Parathyroid adenoma (tissue), 2 donors: ENCODE measurements around the gene DERA.
"Not testable (repeated sequence)": the region's sequence is repeated elsewhere in the genome, so short reads cannot be mapped to it uniquely, and the experiment has no call there.

Experiments
- H2AFZ ChIP-seq: fragments of 300-600 bp; sonication (generic); one replicate; pipeline ENCODE4 v1.7.0; 2017; ENCODE audit warnings: antibody characterized with exemption, mild to moderate bottlenecking
- H3K27ac ChIP-seq: fragments of 300-600 bp; sonication (generic); one replicate; pipeline ENCODE4 v1.7.0; 2017
- H3K27me3 ChIP-seq: fragments of 300-600 bp; sonication (generic); one replicate; pipeline ENCODE4 v1.7.0; 2017; ENCODE audit warnings: low read length; ENCODE audit not compliant: control insufficient read depth, insufficient read depth
- H3K36me3 ChIP-seq: fragments of 300-600 bp; sonication (generic); one replicate; pipeline ENCODE4 v1.7.0; 2017; ENCODE audit warnings: low read length; ENCODE audit not compliant: control insufficient read depth, insufficient read depth
- H3K4me1 ChIP-seq: fragments of 300-600 bp; sonication (generic); one replicate; pipeline ENCODE4 v1.7.0; 2017; ENCODE audit warnings: control low read depth
- H3K4me2 ChIP-seq: fragments of 300-600 bp; sonication (generic); one replicate; pipeline ENCODE4 v1.7.0; 2017; ENCODE audit warnings: low read length
- H3K4me3 ChIP-seq: fragments of 300-600 bp; sonication (generic); one replicate; pipeline ENCODE4 v1.7.0; 2017; ENCODE audit warnings: low read depth, low read length
- H3K79me2 ChIP-seq: fragments of 300-600 bp; sonication (generic); one replicate; pipeline ENCODE4 v1.7.0; 2017; ENCODE audit warnings: control low read depth
- H3K9ac ChIP-seq: fragments of 300-600 bp; sonication (generic); one replicate; pipeline ENCODE4 v1.7.0; 2017; ENCODE audit warnings: mild to moderate bottlenecking
- H3K9me3 ChIP-seq: fragments of 300-600 bp; sonication (generic); one replicate; pipeline ENCODE4 v1.7.0; 2017; ENCODE audit warnings: low read length; ENCODE audit not compliant: control insufficient read depth
- TF ChIP-seq, protein P1 (sequence below): fragments of 300-600 bp; sonication (generic); IDR thresholded peaks from one replicate; pipeline ENCODE4 v1.7.0; 2017; ENCODE audit warnings: antibody characterized with exemption, mild to moderate bottlenecking
- donor health status: primary hyperparathyroidism.

Gene DERA

DNA sequence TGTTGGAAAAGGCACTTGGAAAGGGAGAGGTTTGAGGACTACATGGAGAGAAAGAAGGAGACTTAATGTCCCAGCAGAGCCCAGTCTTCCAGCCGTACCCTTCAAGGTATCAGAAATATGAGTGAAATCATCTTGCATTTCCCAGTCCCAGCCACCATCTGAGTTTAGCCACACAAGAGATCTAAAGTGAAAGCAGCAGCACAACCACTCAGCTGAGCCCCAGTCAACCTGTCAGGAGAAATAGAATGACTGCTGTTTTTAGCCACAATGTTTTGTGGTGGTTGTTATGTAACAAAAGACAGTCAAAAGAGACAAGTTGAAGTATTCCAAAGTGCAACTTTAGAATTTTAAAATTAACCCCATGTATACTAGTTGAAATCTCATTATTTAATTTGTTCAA lies 28.0 kb downstream of the DERA start:
- Histone ChIP-seq H3K27me3 (no peaks in the 10 kb centered on the region), H3K4me3 (no peak overlapping the region), H3K4me2 (no peak overlapping the region), H3K27ac (no peak overlapping the region), H3K9me3 (no peaks in the 10 kb centered on the region), H3K4me1 (no peaks in the 10 kb centered on the region), H3K36me3 (no peaks in the 10 kb centered on the region), H3K9ac (no peak overlapping the region), H3K79me2 (peaks cover 6% of the 10 kb centered on the region), H2AFZ (no peak overlapping the region)
- TF ChIP-seq, protein P1, sequence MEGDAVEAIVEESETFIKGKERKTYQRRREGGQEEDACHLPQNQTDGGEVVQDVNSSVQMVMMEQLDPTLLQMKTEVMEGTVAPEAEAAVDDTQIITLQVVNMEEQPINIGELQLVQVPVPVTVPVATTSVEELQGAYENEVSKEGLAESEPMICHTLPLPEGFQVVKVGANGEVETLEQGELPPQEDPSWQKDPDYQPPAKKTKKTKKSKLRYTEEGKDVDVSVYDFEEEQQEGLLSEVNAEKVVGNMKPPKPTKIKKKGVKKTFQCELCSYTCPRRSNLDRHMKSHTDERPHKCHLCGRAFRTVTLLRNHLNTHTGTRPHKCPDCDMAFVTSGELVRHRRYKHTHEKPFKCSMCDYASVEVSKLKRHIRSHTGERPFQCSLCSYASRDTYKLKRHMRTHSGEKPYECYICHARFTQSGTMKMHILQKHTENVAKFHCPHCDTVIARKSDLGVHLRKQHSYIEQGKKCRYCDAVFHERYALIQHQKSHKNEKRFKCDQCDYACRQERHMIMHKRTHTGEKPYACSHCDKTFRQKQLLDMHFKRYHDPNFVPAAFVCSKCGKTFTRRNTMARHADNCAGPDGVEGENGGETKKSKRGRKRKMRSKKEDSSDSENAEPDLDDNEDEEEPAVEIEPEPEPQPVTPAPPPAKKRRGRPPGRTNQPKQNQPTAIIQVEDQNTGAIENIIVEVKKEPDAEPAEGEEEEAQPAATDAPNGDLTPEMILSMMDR = no peak

DNA sequence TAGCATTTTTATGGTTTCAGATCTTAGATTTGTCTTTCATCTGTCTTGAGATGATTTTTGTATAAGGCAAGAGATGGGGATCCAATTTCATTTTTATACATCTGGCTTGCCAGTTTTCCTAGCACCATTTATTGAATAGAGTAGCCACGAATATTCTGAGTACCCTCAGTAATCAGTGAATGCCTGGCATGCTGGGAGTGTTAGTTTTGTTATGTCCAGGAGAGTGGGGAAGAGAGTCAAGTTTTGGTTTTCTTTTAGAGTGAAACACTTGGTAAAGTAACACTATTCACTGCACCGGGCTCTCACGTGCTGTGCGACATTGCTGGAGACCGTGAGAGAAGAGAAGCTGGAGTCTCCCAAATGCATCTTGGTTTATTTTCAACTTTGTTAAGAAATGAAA lies 31.3 kb downstream of the DERA start:
- H3K36me3 ChIP-seq = no peaks in the 10 kb centered on the region
- H3K27ac ChIP-seq = no peak overlapping the region
- no peaks in the 10 kb centered on the region for H3K4me1 ChIP-seq
- no peak overlapping the region for H3K9ac ChIP-seq
- H3K4me3 ChIP-seq = no peak overlapping the region
- H3K27me3 ChIP-seq = no peaks in the 10 kb centered on the region
- H3K9me3 ChIP-seq = no peaks in the 10 kb centered on the region
- TF ChIP-seq, protein P1 = no peak
- peaks cover 19% of the 10 kb centered on the region for H3K79me2 ChIP-seq
- H2AFZ ChIP-seq = no peak overlapping the region
- no peak overlapping the region for H3K4me2 ChIP-seq

- H2AFZ ChIP-seq, H3K4me1 ChIP-seq, H3K4me2 ChIP-seq, H3K27ac ChIP-seq, H3K36me3 ChIP-seq, H3K9ac ChIP-seq, H3K27me3 ChIP-seq, H3K9me3 ChIP-seq, H3K4me3 ChIP-seq: not testable (repeated sequence)
- H3K79me2 ChIP-seq = peaks cover 27% of the 10 kb centered on the region
Measured at GRCh38 chr12:15943519-15943918, 32.4 kb downstream of the DERA start.

- not testable (repeated sequence) for H3K9ac ChIP-seq, H2AFZ ChIP-seq, H3K27me3 ChIP-seq, H3K27ac ChIP-seq, H3K4me3 ChIP-seq, H3K36me3 ChIP-seq, H3K4me2 ChIP-seq, H3K9me3 ChIP-seq, H3K4me1 ChIP-seq
- peaks cover 35% of the 10 kb centered on the region for H3K79me2 ChIP-seq
Measured at GRCh38 chr12:15948461-15948860, 37.3 kb downstream of the DERA start.

GRCh38 chr12:15955281-15955680 lies 44.1 kb downstream of the DERA start:
- Histone ChIP-seq H3K9ac (no peak overlapping the region), H3K4me3 (no peak overlapping the region), H3K4me2 (no peak overlapping the region), H2AFZ (no peak overlapping the region), H3K27me3 (no peaks in the 10 kb centered on the region), H3K9me3 (no peaks in the 10 kb centered on the region), H3K4me1 (no peaks in the 10 kb centered on the region), H3K36me3 (no peaks in the 10 kb centered on the region), H3K27ac (no peak overlapping the region), H3K79me2 (peaks cover 7% of the 10 kb centered on the region)
- TF ChIP-seq, protein P1 = no peak

- no peaks in the 10 kb centered on the region for H3K4me1 ChIP-seq
- H3K27ac ChIP-seq = no peak overlapping the region
- no peaks in the 10 kb centered on the region for H3K27me3 ChIP-seq
- H2AFZ ChIP-seq = no peak overlapping the region
- no peak overlapping the region for H3K9ac ChIP-seq
- no peaks in the 10 kb centered on the region for H3K9me3 ChIP-seq
- peaks cover 4% of the 10 kb centered on the region for H3K79me2 ChIP-seq
- TF ChIP-seq, protein P1 = no peak
- H3K36me3 ChIP-seq = no peaks in the 10 kb centered on the region
- H3K4me2 ChIP-seq = no peak overlapping the region
- no peak overlapping the region for H3K4me3 ChIP-seq
Measured at GRCh38 chr12:15956010-15956409, 44.9 kb downstream of the DERA start.
